ENCODE data around the gene NCKAP1.
"Not testable (repeated sequence)": the region's sequence is repeated elsewhere in the genome, so short reads cannot be mapped to it uniquely, and the experiment has no call there.

NCKAP1 gene

DNA sequence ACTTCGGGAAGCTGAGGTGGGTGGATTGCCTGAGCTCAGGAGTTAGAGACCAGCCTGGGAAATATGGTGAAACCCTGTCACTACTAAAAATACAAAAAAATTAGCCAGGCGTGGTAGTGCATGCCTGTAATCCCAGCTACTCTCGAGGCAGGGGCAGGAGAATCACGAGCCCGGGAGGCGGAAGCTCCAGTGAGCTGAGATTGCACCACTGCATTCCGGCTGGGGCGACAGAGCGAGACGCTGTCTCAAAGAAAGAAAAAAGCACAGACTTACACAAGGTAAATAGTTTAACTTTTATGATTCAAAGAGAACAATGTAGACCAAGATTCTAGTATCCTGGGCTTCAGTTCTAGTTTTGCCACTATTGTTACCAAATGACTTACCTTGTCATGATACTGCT lies 37.4 kb downstream of the NCKAP1 start:
- no peak overlapping the region for H3K9ac ChIP-seq (ENCODE audit: low read length)
- H2AFZ ChIP-seq (ENCODE audit: low read length) = no peak overlapping the region
- H4K20me1 ChIP-seq (ENCODE audit: insufficient read depth, low read length) = no peaks in the 10 kb centered on the region
- H3K9me3 ChIP-seq (replicated peaks; ENCODE audit: insufficient read depth, low read length) = no peaks in the 10 kb centered on the region
- no peaks in the 10 kb centered on the region for H3K79me2 ChIP-seq (ENCODE audit: low read length)
- no peaks in the 10 kb centered on the region for H3K27me3 ChIP-seq (replicated peaks; ENCODE audit: insufficient read depth, low read length)
- H3K4me2 ChIP-seq (ENCODE audit: low read depth, low read length) = no peak overlapping the region
- H3K4me1 ChIP-seq (ENCODE audit: low read length) = no peaks in the 10 kb centered on the region
- H3K4me3 ChIP-seq (ENCODE audit: low read length) = no peak overlapping the region
- H3K36me3 ChIP-seq (replicated peaks; ENCODE audit: insufficient read depth, low read length) = no peaks in the 10 kb centered on the region
- no peaks in the 10 kb centered on the region for H3K9me2 ChIP-seq (replicated peaks; ENCODE audit: insufficient read depth, low read length)
- TF ChIP-seq EZH2 (optimal IDR thresholded peaks at IDR 0.05; ENCODE audit: low read depth, low read length) = no peak
- no peak overlapping the region for H3K27ac ChIP-seq (ENCODE audit: low read length)
- H3F3A ChIP-seq (ENCODE audit: insufficient read depth, low read length) = no peaks in the 10 kb centered on the region
- DNase-seq = no peak

DNA sequence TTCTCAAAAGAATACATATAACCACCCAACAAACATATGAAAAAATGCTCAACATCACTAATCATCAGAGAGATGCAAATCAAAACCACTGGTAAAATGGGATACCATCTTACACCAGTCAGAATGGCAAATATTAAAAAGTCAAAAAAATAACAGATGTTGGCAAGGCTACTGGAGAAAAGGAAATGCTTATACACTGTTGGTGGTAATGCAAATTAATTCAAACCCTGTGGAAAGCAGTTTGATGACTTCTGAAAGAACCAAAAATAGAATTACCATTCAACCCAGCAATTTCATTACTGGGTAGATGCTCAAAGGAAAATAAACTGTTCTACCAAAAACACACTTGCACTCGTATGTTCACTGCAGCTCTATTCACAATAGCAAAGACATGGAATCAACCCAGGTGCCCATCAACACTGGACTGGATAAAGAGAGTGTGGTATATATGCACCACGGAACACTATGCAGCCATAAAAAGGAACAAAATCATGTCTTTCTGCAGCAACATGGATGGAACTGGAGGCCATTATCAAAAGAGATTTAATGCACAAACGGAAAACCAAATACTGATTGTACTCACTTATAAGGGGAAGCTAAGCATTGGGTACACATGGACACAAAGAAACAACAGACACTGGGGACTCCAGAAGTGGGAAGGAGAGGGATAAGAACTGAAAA lies 38.8 kb downstream of the NCKAP1 start:
- no peaks in the 10 kb centered on the region for H4K20me1 ChIP-seq (ENCODE audit: insufficient read depth, low read length)
- H3K27ac ChIP-seq (ENCODE audit: low read length) = no peak overlapping the region
- TF ChIP-seq EZH2 (optimal IDR thresholded peaks at IDR 0.05; ENCODE audit: low read depth, low read length) (no peak), EZH2phosphoT487 (IDR thresholded peaks at IDR 0.05; ENCODE audit: low read length) (no peak)
- TF ChIP-seq, protein P1, sequence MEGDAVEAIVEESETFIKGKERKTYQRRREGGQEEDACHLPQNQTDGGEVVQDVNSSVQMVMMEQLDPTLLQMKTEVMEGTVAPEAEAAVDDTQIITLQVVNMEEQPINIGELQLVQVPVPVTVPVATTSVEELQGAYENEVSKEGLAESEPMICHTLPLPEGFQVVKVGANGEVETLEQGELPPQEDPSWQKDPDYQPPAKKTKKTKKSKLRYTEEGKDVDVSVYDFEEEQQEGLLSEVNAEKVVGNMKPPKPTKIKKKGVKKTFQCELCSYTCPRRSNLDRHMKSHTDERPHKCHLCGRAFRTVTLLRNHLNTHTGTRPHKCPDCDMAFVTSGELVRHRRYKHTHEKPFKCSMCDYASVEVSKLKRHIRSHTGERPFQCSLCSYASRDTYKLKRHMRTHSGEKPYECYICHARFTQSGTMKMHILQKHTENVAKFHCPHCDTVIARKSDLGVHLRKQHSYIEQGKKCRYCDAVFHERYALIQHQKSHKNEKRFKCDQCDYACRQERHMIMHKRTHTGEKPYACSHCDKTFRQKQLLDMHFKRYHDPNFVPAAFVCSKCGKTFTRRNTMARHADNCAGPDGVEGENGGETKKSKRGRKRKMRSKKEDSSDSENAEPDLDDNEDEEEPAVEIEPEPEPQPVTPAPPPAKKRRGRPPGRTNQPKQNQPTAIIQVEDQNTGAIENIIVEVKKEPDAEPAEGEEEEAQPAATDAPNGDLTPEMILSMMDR (IDR thresholded peaks at IDR 0.05; ENCODE audit: low read length) = no peak
- no peak overlapping the region for H2AFZ ChIP-seq (ENCODE audit: low read length)
- no peaks in the 10 kb centered on the region for H3K79me2 ChIP-seq (ENCODE audit: low read length)
- H3K4me3 ChIP-seq (ENCODE audit: low read length) = no peak overlapping the region
- H3K4me1 ChIP-seq (ENCODE audit: low read length) = no peaks in the 10 kb centered on the region
- no peaks in the 10 kb centered on the region for H3K27me3 ChIP-seq (replicated peaks; ENCODE audit: insufficient read depth, low read length)
- H3K4me2 ChIP-seq (ENCODE audit: low read depth, low read length) = no peak overlapping the region
- no peaks in the 10 kb centered on the region for H3K9me2 ChIP-seq (replicated peaks; ENCODE audit: insufficient read depth, low read length)
- no peaks in the 10 kb centered on the region for H3K9me3 ChIP-seq (replicated peaks; ENCODE audit: insufficient read depth, low read length)
- DNase-seq = no peak
- no peaks in the 10 kb centered on the region for H3K36me3 ChIP-seq (replicated peaks; ENCODE audit: insufficient read depth, low read length)
- H3K9ac ChIP-seq (ENCODE audit: low read length) = no peak overlapping the region
- H3F3A ChIP-seq (ENCODE audit: insufficient read depth, low read length) = no peaks in the 10 kb centered on the region

DNA sequence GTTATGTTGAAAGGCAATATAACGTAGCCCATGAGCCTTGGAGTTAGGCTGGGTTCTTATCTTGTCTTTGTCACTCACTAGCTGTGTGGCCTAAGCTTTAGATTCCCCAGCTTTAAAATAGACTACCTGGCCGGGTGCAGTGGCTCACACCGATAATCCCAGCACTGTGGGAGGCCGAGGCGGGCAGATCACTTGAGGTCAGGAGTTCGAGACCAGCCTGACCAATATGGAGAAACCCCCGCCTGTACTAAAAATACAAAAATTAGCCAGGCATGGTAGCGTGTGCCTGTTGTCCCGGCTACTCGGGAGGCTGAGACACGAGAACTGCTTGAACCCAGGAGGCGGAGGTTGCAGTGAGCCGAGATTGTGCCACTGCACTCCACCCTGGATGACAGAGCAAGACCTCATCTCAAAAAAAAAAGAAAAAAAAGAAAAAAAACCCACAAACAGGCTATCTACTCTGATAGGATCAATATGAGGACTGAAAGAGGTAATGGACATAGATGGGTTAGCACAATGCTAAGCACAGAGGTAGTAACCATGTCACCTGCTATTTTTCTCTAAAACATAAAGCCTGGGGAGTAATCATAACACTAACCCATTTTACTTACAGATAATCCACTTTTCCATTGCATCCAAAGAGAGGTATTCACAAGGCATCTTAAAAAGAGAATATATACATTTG lies 43.9 kb downstream of the NCKAP1 start:
- Histone ChIP-seq H3F3A (ENCODE audit: insufficient read depth, low read length) (no peaks in the 10 kb centered on the region), H3K36me3 (replicated peaks; ENCODE audit: insufficient read depth, low read length) (no peaks in the 10 kb centered on the region), H2AFZ (ENCODE audit: low read length) (no peak overlapping the region), H4K20me1 (ENCODE audit: insufficient read depth, low read length) (no peaks in the 10 kb centered on the region), H3K9me3 (replicated peaks; ENCODE audit: insufficient read depth, low read length) (no peaks in the 10 kb centered on the region), H3K27me3 (replicated peaks; ENCODE audit: insufficient read depth, low read length) (no peaks in the 10 kb centered on the region), H3K9ac (ENCODE audit: low read length) (no peak overlapping the region), H3K9me2 (replicated peaks; ENCODE audit: insufficient read depth, low read length) (no peaks in the 10 kb centered on the region), H3K79me2 (ENCODE audit: low read length) (no peaks in the 10 kb centered on the region), H3K4me1 (ENCODE audit: low read length) (no peaks in the 10 kb centered on the region), H3K27ac (ENCODE audit: low read length) (no peak overlapping the region), H3K4me2 (ENCODE audit: low read depth, low read length) (no peak overlapping the region), H3K4me3 (ENCODE audit: low read length) (no peak overlapping the region)
- TF ChIP-seq EZH2phosphoT487 (IDR thresholded peaks at IDR 0.05; ENCODE audit: low read length) = no peak
- TF ChIP-seq, protein P1 (IDR thresholded peaks at IDR 0.05; ENCODE audit: low read length) = no peak
- TF ChIP-seq EZH2 (optimal IDR thresholded peaks at IDR 0.05; ENCODE audit: low read depth, low read length) = no peak
- DNase-seq = no peak

DNA sequence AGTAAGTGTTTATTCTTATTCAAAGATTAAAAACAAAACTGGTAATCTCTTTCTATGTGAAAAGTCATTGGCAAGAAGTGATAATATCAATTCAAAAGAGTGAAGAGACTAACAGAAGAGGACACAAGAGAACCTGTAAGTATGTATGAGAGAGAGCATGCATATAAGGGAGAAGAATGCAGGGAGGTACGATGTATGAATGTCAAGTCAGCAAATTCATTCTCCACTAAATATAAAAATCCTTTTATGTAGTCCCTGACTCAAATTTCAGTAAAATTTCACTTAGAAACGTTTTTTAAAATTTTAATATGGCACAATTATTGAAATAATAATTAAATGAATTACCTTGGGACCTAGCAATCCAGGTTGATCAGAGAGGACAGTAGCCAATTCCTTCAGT lies 55.3 kb downstream of the NCKAP1 start:
- DNase-seq = no peak
- Histone ChIP-seq H3K4me2 (ENCODE audit: low read depth, low read length) (no peak overlapping the region), H3K9me2 (replicated peaks; ENCODE audit: insufficient read depth, low read length) (no peaks in the 10 kb centered on the region), H4K20me1 (ENCODE audit: insufficient read depth, low read length) (no peaks in the 10 kb centered on the region), H2AFZ (ENCODE audit: low read length) (no peak overlapping the region), H3K4me1 (ENCODE audit: low read length) (no peaks in the 10 kb centered on the region), H3F3A (ENCODE audit: insufficient read depth, low read length) (no peaks in the 10 kb centered on the region), H3K27me3 (replicated peaks; ENCODE audit: insufficient read depth, low read length) (no peaks in the 10 kb centered on the region), H3K9ac (ENCODE audit: low read length) (no peak overlapping the region), H3K79me2 (ENCODE audit: low read length) (no peaks in the 10 kb centered on the region), H3K27ac (ENCODE audit: low read length) (no peak overlapping the region), H3K36me3 (replicated peaks; ENCODE audit: insufficient read depth, low read length) (no peaks in the 10 kb centered on the region), H3K4me3 (ENCODE audit: low read length) (no peak overlapping the region), H3K9me3 (replicated peaks; ENCODE audit: insufficient read depth, low read length) (no peaks in the 10 kb centered on the region)
- TF ChIP-seq, protein P1 (IDR thresholded peaks at IDR 0.05; ENCODE audit: low read length) = no peak
- TF ChIP-seq EZH2 (optimal IDR thresholded peaks at IDR 0.05; ENCODE audit: low read depth, low read length) (no peak), EZH2phosphoT487 (IDR thresholded peaks at IDR 0.05; ENCODE audit: low read length) (no peak)

DNA sequence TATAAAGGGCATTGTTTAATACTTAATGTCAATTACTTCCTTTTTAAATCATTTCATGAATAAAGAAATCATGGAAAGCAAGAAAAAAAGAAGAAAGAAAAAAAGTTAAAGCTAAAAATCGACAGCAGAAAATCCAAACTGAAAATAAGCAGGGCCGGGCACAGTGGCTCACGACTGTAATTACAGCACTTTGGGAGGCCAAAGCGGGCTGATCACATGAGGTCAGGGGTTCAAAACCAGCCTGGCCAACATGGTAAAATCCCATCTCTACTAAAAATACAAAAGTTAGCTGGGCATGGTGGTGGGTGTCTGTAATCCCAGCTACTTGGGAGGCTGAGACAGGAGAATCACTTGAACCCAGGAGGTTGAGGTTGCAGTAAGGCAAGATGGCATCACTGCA lies 56.8 kb downstream of the NCKAP1 start:
- not testable (repeated sequence) for H3K4me2 ChIP-seq (ENCODE audit: low read depth, low read length); H3K27me3 ChIP-seq (replicated peaks; ENCODE audit: insufficient read depth, low read length); H3K79me2 ChIP-seq (ENCODE audit: low read length); H3F3A ChIP-seq (ENCODE audit: insufficient read depth, low read length); H3K9ac ChIP-seq (ENCODE audit: low read length); H4K20me1 ChIP-seq (ENCODE audit: insufficient read depth, low read length); H3K36me3 ChIP-seq (replicated peaks; ENCODE audit: insufficient read depth, low read length); H3K9me2 ChIP-seq (replicated peaks; ENCODE audit: insufficient read depth, low read length); H3K4me1 ChIP-seq (ENCODE audit: low read length); H3K27ac ChIP-seq (ENCODE audit: low read length); DNase-seq; H3K9me3 ChIP-seq (replicated peaks; ENCODE audit: insufficient read depth, low read length); H3K4me3 ChIP-seq (ENCODE audit: low read length); H2AFZ ChIP-seq (ENCODE audit: low read length)

All from MM.1S (cell line).